Mesenchymal stem cell (in vitro differentiated cells and primary cell): ENCODE data around the gene TBC1D8.

Experiments
- DNase-seq: peaks from one replicate; pipeline ENCODE4 v3.0.0-alpha.2; 2013
- H2AFZ ChIP-seq: one replicate; pipeline ENCODE4 v1.6.1; 2013; ENCODE audit warnings: low read depth, mild to moderate bottlenecking, control low read depth, inconsistent platforms, low read length, moderate library complexity
- H2AK5ac ChIP-seq: 2 replicates; pipeline ENCODE4 v1.6.1; 2013; ENCODE audit warnings: low read length, moderate library complexity, mild to moderate bottlenecking, inconsistent platforms; ENCODE audit not compliant: severe bottlenecking
- H2BK120ac ChIP-seq: one replicate; pipeline ENCODE4 v1.6.1; 2013; ENCODE audit warnings: low read depth, mild to moderate bottlenecking, inconsistent platforms, low read length, moderate library complexity
- H2BK12ac ChIP-seq, 2 experiments: one replicate each; pipeline ENCODE4 v1.6.1; 2013; ENCODE audit warnings: inconsistent platforms in 2 of 2, low read length in 2 of 2, mild to moderate bottlenecking in 2 of 2, moderate library complexity in 2 of 2, control low read depth in 1 of 2
- H2BK15ac ChIP-seq: one replicate; pipeline ENCODE4 v1.6.1; 2013; ENCODE audit warnings: mild to moderate bottlenecking, low read depth, inconsistent platforms; ENCODE audit not compliant: poor library complexity, severe bottlenecking
- H2BK5ac ChIP-seq: 2 replicates; pipeline ENCODE4 v1.6.1; 2013; ENCODE audit warnings: low read depth, mild to moderate bottlenecking, low read length, control low read depth, inconsistent platforms; ENCODE audit not compliant: poor library complexity, severe bottlenecking
- H3K14ac ChIP-seq, 2 experiments: one replicate each; pipeline ENCODE4 v1.6.1; 2013; ENCODE audit warnings: inconsistent platforms in 2 of 2, low read length in 2 of 2, control low read depth in 1 of 2, mild to moderate bottlenecking in 1 of 2, moderate library complexity in 1 of 2
- H3K18ac ChIP-seq, 2 experiments: one replicate each; pipeline ENCODE4 v1.6.1; 2013; ENCODE audit warnings: inconsistent platforms in 2 of 2, low read length in 2 of 2, control low read depth in 1 of 2, low read depth in 1 of 2, mild to moderate bottlenecking in 1 of 2
- H3K23ac ChIP-seq, 2 experiments: one replicate each; pipeline ENCODE4 v1.6.1; 2013; ENCODE audit warnings: inconsistent platforms in 2 of 2, low read length in 2 of 2, mild to moderate bottlenecking in 2 of 2, moderate library complexity in 2 of 2, control low read depth in 1 of 2
- H3K27ac ChIP-seq: 2 replicates; pipeline ENCODE4 v1.5.1; 2013; ENCODE audit warnings: mild to moderate bottlenecking, moderate library complexity, low read length, control low read depth, inconsistent platforms; ENCODE audit not compliant: poor library complexity, severe bottlenecking
- H3K27me3 ChIP-seq, 2 experiments: 2 replicates each; pipeline versions ENCODE4 v1.6.1 to v1.7.0; 2013; ENCODE audit warnings: low read length in 2 of 2, mild to moderate bottlenecking in 2 of 2, moderate library complexity in 2 of 2, control low read depth in 1 of 2, inconsistent platforms in 1 of 2; ENCODE audit not compliant: control insufficient read depth in 1 of 2, insufficient read depth in 1 of 2
- H3K36me3 ChIP-seq, 2 experiments: 2 replicates each; pipeline versions ENCODE4 v1.6.1 to v1.7.0; 2013; ENCODE audit warnings: low read length in 2 of 2, control low read depth in 1 of 2, inconsistent platforms in 1 of 2, low read depth in 1 of 2, mild to moderate bottlenecking in 1 of 2; ENCODE audit not compliant: insufficient read depth in 2 of 2, control insufficient read depth in 1 of 2
- H3K4ac ChIP-seq, 2 experiments: one replicate each; pipeline ENCODE4 v1.6.1; 2013; ENCODE audit warnings: inconsistent platforms in 2 of 2, low read length in 2 of 2, mild to moderate bottlenecking in 2 of 2, moderate library complexity in 2 of 2, control low read depth in 1 of 2, low read depth in 1 of 2
- H3K4me1 ChIP-seq: 2 replicates; pipeline ENCODE4 v1.6.1; 2013; ENCODE audit warnings: low read depth, low read length, control low read depth; ENCODE audit not compliant: control insufficient read depth, insufficient read depth
- H3K4me2 ChIP-seq: 2 replicates; pipeline ENCODE4 v1.6.1; 2013; ENCODE audit warnings: low read length, mild to moderate bottlenecking, inconsistent platforms; ENCODE audit not compliant: poor library complexity, severe bottlenecking
- H3K4me3 ChIP-seq, 2 experiments: 2 replicates each; pipeline versions ENCODE4 v1.5.1 to v1.7.0; 2013; ENCODE audit warnings: low read length in 2 of 2, mild to moderate bottlenecking in 2 of 2, control low read depth in 1 of 2, low read depth in 1 of 2; ENCODE audit not compliant: insufficient read depth in 1 of 2
- H3K79me1 ChIP-seq: replicated peaks from 2 replicates; pipeline ENCODE4 v1.6.1; 2013; ENCODE audit warnings: mild to moderate bottlenecking, control low read depth, low read length, inconsistent platforms; ENCODE audit not compliant: poor library complexity, severe bottlenecking
- H3K9ac ChIP-seq: 2 replicates; pipeline ENCODE4 v1.7.0; 2013; ENCODE audit warnings: mild to moderate bottlenecking, low read length, moderate library complexity
- H3K9me3 ChIP-seq: 2 replicates; pipeline ENCODE4 v1.7.0; 2013; ENCODE audit warnings: mild to moderate bottlenecking, low read length; ENCODE audit not compliant: control insufficient read depth
- H4K8ac ChIP-seq: one replicate; pipeline ENCODE4 v1.6.1; 2013; ENCODE audit warnings: inconsistent platforms, mild to moderate bottlenecking, low read length, moderate library complexity
- H4K91ac ChIP-seq: one replicate; pipeline ENCODE4 v1.6.1; 2013; ENCODE audit warnings: mild to moderate bottlenecking, low read length, inconsistent platforms
- WGBS: methylation state at CpG from one replicate; pipeline ENCODE4 v1.1.7; 2013; ENCODE audit warnings: mixed read lengths; 5-methylcytosine and 5-hydroxymethylcytosine counted together

The TBC1D8 gene

GRCh38 chr2:101139495-101139894 is 11.7 kb downstream of the TBC1D8 start:
- 89% methylated on average over 4 of the region's 4 CpGs for WGBS
- Histone ChIP-seq H4K91ac (no peak overlapping the region), H3K4me3 (no peak overlapping the region), H3K14ac (no peak overlapping the region), H3K27ac (no peak overlapping the region), H2AFZ (no peak overlapping the region), H4K8ac (no peak overlapping the region), H3K9ac (no peak overlapping the region), H2BK15ac (no peak overlapping the region), H3K4ac (no peak overlapping the region), H3K79me1 (peaks cover 16% of the 10 kb centered on the region), H3K18ac (no peak overlapping the region), H3K27me3 (no peaks in the 10 kb centered on the region), H3K4me1 (peaks cover 3% of the 10 kb centered on the region), H2BK5ac (no peak overlapping the region), H3K23ac (peak overlapping the region in 1 of 2 experiments; percentile 70), H3K4me2 (no peak overlapping the region), H2BK12ac (peak overlapping the region in 1 of 2 experiments; percentile 29), H2BK120ac (no peak overlapping the region), H3K9me3 (no peaks in the 10 kb centered on the region), H3K36me3 (no peaks in the 10 kb centered on the region), H2AK5ac (no peak overlapping the region)
- DNase-seq, result no peak

DNA sequence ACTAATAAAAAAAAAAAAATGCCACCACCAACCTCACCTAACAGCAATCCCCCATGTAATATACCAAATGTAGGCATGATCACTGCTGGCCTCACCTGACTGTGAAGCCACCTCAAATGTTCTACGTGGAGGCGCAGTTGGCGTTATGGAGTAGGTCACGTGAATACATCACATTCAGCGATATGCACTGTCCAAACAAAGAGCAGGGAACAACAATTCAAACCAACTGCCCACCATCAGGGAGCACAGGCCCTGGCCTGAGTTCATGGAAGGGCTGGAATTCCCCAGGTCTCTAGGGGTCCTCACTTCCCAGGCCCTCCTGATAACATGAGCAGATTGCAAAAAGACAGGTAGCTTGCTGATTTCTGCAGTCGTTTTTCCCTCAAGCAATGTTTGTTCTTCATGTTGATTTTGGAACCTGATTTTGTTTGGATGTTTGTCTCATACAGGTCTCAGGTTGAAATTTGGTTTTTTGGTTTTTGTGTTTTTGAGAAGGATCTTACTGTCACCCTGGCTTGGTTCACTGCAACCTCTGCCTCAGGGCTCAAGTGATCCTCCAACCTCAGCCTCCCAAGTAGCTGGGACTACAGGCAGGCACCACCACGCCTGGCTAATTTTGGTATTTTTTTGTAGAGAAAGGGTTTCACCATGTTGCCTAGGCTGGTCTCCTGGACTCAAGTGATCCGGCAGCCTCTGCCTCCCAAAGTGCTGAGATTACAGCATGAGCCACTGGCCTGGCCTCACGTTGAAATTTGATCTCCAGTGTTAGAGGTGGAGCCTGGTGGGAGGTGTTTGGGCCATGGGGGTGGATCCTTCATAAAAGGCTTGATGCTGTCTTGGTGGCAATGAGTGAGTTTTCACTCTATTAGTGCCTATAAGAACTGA is 15.5 kb downstream of the TBC1D8 start:
- no peaks in the 10 kb centered on the region for H3K27me3 ChIP-seq
- no peaks in the 10 kb centered on the region for H3K36me3 ChIP-seq
- DNase-seq, result no peak
- no peak overlapping the region for H2AFZ ChIP-seq
- H2BK12ac ChIP-seq, result no peak overlapping the region
- H2BK120ac ChIP-seq, result no peak overlapping the region
- H3K4ac ChIP-seq, result no peak overlapping the region
- H3K14ac ChIP-seq, result no peak overlapping the region
- H3K9me3 ChIP-seq, result no peaks in the 10 kb centered on the region
- no peak overlapping the region for H2AK5ac ChIP-seq
- no peak overlapping the region for H4K8ac ChIP-seq
- no peak overlapping the region for H4K91ac ChIP-seq
- H3K27ac ChIP-seq, result no peak overlapping the region
- no peak overlapping the region for H3K18ac ChIP-seq
- H2BK15ac ChIP-seq, result no peak overlapping the region
- peaks cover 14% of the 10 kb centered on the region for H3K79me1 ChIP-seq
- 87% methylated on average over 9 of the region's 9 CpGs for WGBS
- no peak overlapping the region for H3K4me3 ChIP-seq
- H3K23ac ChIP-seq, result no peak overlapping the region
- no peak overlapping the region for H3K4me2 ChIP-seq
- H3K4me1 ChIP-seq, result no peaks in the 10 kb centered on the region
- H2BK5ac ChIP-seq, result no peak overlapping the region
- no peak overlapping the region for H3K9ac ChIP-seq

- no peaks in the 10 kb centered on the region for H3K9me3 ChIP-seq
- H3K27ac ChIP-seq, result no peak overlapping the region
- no peak overlapping the region for H3K4me2 ChIP-seq
- no peak overlapping the region for H3K4me3 ChIP-seq
- H3K36me3 ChIP-seq, result no peaks in the 10 kb centered on the region
- no peak overlapping the region for H2AFZ ChIP-seq
- no peak overlapping the region for H3K23ac ChIP-seq
- no peak overlapping the region for H3K4ac ChIP-seq
- H2BK12ac ChIP-seq, result no peak overlapping the region
- no peak overlapping the region for H2BK120ac ChIP-seq
- 100% methylated on average over 1 of the region's 2 CpGs for WGBS
- H4K8ac ChIP-seq, result no peak overlapping the region
- no peak overlapping the region for H4K91ac ChIP-seq
- peaks cover 8% of the 10 kb centered on the region for H3K79me1 ChIP-seq
- no peak overlapping the region for H3K14ac ChIP-seq
- H3K27me3 ChIP-seq, result no peaks in the 10 kb centered on the region
- H3K4me1 ChIP-seq, result peaks cover 2% of the 10 kb centered on the region
- no peak overlapping the region for H3K18ac ChIP-seq
- H2BK15ac ChIP-seq, result no peak overlapping the region
- no peak for DNase-seq
- no peak overlapping the region for H2BK5ac ChIP-seq
- H2AK5ac ChIP-seq, result no peak overlapping the region
- H3K9ac ChIP-seq, result no peak overlapping the region
These were observed 17.6 kb downstream of the TBC1D8 start for GRCh38 chr2:101133492-101134100.

DNA sequence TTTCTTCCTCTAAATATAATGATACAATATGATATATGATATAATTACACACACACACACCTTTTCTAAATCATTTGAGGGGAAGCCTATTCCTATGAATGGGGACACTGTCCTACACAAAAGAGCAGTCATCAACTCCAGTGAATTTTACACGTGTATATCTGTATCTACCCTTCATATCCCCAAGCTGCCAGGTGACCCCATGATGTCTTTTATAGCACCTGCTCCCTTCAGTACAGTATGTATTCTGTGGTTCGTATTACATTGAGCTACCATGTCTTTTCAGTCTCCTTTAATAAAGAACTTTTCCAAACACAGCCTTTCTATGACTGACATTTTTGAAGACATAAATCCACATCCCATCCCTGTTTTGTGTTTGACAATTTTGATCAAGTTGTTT is 19.0 kb downstream of the TBC1D8 start:
- H2AFZ ChIP-seq, result no peak overlapping the region
- H3K9ac ChIP-seq, result no peak overlapping the region
- no peak overlapping the region for H3K4me3 ChIP-seq
- H2BK12ac ChIP-seq, result no peak overlapping the region
- no peak overlapping the region for H3K23ac ChIP-seq
- H3K4me2 ChIP-seq, result no peak overlapping the region
- H3K79me1 ChIP-seq, result peaks cover 8% of the 10 kb centered on the region
- H3K36me3 ChIP-seq, result no peaks in the 10 kb centered on the region
- no peak overlapping the region for H4K91ac ChIP-seq
- H3K27me3 ChIP-seq, result no peaks in the 10 kb centered on the region
- no peak overlapping the region for H2BK120ac ChIP-seq
- no peak overlapping the region for H3K14ac ChIP-seq
- H3K4me1 ChIP-seq, result peaks cover 7% of the 10 kb centered on the region
- H3K18ac ChIP-seq, result no peak overlapping the region
- H2BK5ac ChIP-seq, result no peak overlapping the region
- H3K27ac ChIP-seq, result no peak overlapping the region
- H2BK15ac ChIP-seq, result no peak overlapping the region
- no peak overlapping the region for H4K8ac ChIP-seq
- H3K4ac ChIP-seq, result no peak overlapping the region
- no peaks in the 10 kb centered on the region for H3K9me3 ChIP-seq
- DNase-seq, result no peak
- WGBS, result 95% methylated on average over 2 of the region's 2 CpGs
- no peak overlapping the region for H2AK5ac ChIP-seq
